Effector memory CD4-positive, alpha-beta T cell (primary cell): ENCODE results near the gene PSIP1.
A peak's percentile ranks its signal among the peaks of the same experiment; 100 is the strongest.
"Not testable (repeated sequence)": the region's sequence is repeated elsewhere in the genome, so short reads cannot be mapped to it uniquely, and the experiment has no call there.

ENCODE experiments used
- DNase-seq, 3 donors: peaks; one replicate each; pipeline ENCODE4 v3.0.0-alpha.2; 2020
- H3K27ac ChIP-seq: 2 replicates; pipeline ENCODE4 v1.7.0; 2013; ENCODE audit warnings: mild to moderate bottlenecking, low read length, moderate library complexity; ENCODE audit not compliant: insufficient read depth, poor library complexity, severe bottlenecking
- H3K27me3 ChIP-seq: replicated peaks from 2 replicates; pipeline ENCODE4 v1.7.0; 2013; ENCODE audit warnings: mild to moderate bottlenecking, low read length; ENCODE audit not compliant: insufficient read depth, control insufficient read depth, poor library complexity, severe bottlenecking
- H3K36me3 ChIP-seq: 2 replicates; pipeline ENCODE4 v1.7.0; 2013; ENCODE audit warnings: mild to moderate bottlenecking, low read length, moderate library complexity; ENCODE audit not compliant: control insufficient read depth, insufficient read depth
- H3K4me1 ChIP-seq: 2 replicates; pipeline ENCODE4 v1.7.0; 2013; ENCODE audit warnings: low read length, mild to moderate bottlenecking; ENCODE audit not compliant: control insufficient read depth, insufficient read depth, poor library complexity, severe bottlenecking
- H3K4me3 ChIP-seq: 2 replicates; pipeline ENCODE4 v1.7.0; 2013; ENCODE audit warnings: low read length, low read depth, mild to moderate bottlenecking; ENCODE audit not compliant: insufficient read depth, poor library complexity, severe bottlenecking
- H3K9me3 ChIP-seq: 2 replicates; pipeline ENCODE4 v1.7.0; 2013; ENCODE audit warnings: mild to moderate bottlenecking, low read length, moderate library complexity; ENCODE audit not compliant: control insufficient read depth

The PSIP1 gene

DNA sequence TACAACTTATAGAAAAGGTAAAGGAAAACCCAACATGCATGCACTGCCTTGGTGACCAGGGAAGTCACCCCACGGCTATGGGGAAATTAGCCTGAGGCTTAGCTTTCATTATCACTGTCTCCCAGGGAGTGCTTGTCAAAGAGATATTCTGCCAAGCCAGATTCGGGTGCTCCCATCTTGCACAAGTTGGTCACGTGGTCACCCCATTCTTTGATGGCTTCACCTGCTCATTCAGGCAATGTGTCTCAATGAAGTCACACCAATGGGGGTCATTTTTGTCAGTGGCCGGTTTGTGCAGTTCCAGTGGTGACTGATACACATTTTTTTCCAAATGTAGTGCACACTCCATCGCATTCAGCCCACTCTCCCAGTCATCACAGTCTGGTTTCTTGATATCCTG is 16.3 kb upstream of the PSIP1 start:
- not testable (repeated sequence) for H3K27me3 ChIP-seq, DNase-seq

DNA sequence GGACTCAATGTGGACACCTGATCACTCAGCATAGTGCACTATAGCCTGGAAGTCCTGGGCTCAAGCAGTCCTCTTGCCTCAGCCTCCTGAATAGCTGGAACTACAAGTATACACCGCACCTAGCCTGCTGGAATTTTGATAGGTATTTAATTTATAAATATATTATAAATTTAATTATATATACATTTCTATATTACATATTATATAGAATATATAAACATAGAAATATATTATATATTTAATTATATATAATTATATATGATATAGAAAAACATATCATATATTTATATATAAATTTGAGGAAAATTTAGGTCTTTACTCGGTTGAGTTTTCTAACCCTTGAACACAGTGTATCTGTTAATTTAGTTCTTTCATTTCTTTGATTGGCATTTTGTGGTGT is 15.2 kb upstream of the PSIP1 start:
- Histone ChIP-seq H3K27ac (no peak overlapping the region), H3K4me1 (no peaks in the 10 kb centered on the region), H3K4me3 (no peak overlapping the region), H3K27me3 (no peaks in the 10 kb centered on the region), H3K36me3 (no peaks in the 10 kb centered on the region), H3K9me3 (no peaks in the 10 kb centered on the region)
- no peak for DNase-seq

More for the DNA sequence above, 16.3 kb upstream of the PSIP1 start:
- not testable (repeated sequence) for H3K4me1 ChIP-seq, H3K27ac ChIP-seq, H3K36me3 ChIP-seq, H3K4me3 ChIP-seq, H3K9me3 ChIP-seq

DNA sequence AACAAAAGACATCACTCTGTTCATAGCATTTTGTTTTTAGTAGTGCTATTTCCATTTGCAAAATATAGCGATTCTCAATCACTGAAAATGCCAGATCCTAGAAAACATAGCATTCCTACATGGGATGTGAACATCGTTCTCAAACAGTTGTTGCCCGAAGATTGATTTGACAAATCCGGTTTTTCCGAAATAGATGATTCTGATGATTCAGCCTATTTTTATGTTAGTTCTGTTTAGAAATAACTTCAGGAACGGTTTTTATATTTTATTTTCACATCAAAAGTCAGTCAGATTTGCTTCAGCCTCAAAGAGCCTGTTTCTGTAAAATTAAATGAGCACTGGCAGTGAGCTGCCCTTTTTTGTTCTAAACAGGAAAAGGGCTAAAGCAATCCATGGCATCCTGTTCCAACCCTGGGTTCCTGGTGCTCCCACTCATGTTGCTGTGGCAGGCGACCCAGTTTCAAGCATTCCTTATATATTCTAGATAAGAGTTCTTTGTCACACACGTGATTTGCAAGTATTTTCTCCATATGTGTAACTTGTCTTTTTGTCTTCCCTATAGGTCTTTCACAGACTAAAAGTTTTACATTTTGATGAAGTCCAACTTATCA is 14.2 kb upstream of the PSIP1 start:
- no peaks in the 10 kb centered on the region for H3K27me3 ChIP-seq
- no peak overlapping the region for H3K4me3 ChIP-seq
- no peaks in the 10 kb centered on the region for H3K4me1 ChIP-seq
- no peak for DNase-seq
- no peak overlapping the region for H3K27ac ChIP-seq
- H3K36me3 ChIP-seq, result no peaks in the 10 kb centered on the region
- no peaks in the 10 kb centered on the region for H3K9me3 ChIP-seq

DNA sequence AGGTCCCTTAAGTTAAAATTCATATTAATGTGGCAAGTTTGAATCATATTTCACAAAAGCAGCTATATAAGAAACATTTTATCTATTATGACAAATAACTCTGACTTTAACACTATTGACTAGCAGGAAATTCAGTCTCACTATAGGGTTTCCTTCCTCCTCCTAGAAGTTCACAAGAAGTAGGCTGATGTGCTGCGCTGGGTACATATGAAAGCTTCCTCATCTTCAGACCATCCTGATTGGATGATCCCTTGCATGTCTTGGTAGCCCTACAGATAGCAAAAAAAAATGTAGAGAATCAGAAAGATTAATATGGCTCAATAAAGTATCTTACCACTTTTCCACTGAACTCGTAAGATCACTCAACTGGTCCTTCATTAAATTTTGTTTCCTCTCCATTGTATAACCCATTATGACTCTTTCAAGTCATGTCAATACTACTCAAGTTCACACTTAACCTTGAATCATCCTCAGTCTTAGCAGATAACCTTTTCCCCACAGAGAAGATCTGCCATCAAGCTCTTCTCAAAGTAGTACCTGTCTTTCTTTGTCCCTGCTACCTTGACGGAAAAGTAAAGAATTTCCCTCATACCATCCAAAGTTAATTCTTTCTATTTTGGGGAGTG is 11.5 kb upstream of the PSIP1 start:
- no peak for DNase-seq
- Histone ChIP-seq H3K4me1 (no peaks in the 10 kb centered on the region), H3K4me3 (no peak overlapping the region)

DNA sequence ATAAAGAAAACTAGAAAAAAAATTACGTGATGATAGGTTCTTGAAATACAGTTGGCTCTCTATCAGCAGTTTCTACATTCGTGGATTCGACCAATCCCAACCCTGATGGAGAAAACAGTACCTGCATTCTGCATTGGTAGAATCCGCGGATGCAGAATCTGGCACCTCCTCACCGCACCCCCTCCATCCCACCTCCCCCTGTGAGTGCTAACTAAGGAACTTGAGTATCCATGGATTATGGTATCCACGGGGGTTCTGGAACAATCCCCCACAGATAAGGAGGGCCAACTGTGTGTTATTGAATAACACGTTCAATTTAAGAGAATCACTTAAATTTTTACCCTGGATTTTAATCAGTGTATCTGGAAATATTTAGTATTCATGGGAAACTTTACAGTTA is 10.5 kb upstream of the PSIP1 start:
- Histone ChIP-seq H3K4me1 (no peaks in the 10 kb centered on the region), H3K27me3 (no peaks in the 10 kb centered on the region), H3K36me3 (no peaks in the 10 kb centered on the region), H3K4me3 (no peak overlapping the region), H3K9me3 (no peaks in the 10 kb centered on the region), H3K27ac (no peak overlapping the region)
- no peak for DNase-seq

More for the DNA sequence above, 11.5 kb upstream of the PSIP1 start:
- Histone ChIP-seq H3K27me3 (no peaks in the 10 kb centered on the region), H3K9me3 (no peaks in the 10 kb centered on the region), H3K36me3 (no peaks in the 10 kb centered on the region), H3K27ac (no peak overlapping the region)

DNA sequence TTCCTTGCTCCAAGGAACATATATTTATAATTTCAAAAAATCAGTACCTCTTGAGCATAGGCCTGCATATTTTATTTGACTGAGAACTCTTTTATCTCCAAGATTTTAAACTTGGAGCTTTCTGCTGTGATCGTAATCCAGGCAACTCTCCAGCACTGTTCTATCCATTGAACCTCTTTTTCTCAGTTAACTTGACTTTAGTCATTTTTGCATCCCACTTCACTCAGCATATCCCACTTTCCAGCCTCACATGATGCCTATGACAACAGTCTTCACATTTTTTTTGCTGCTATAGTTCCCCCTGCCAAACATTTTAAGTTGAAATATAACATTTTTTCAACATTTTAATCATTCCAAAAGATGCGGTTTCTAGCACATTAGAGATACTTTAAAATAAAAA is 9.1 kb upstream of the PSIP1 start:
- Histone ChIP-seq H3K27me3 (no peaks in the 10 kb centered on the region), H3K9me3 (no peaks in the 10 kb centered on the region), H3K4me1 (no peaks in the 10 kb centered on the region), H3K36me3 (no peaks in the 10 kb centered on the region), H3K27ac (no peak overlapping the region), H3K4me3 (no peak overlapping the region)
- no peak for DNase-seq

DNA sequence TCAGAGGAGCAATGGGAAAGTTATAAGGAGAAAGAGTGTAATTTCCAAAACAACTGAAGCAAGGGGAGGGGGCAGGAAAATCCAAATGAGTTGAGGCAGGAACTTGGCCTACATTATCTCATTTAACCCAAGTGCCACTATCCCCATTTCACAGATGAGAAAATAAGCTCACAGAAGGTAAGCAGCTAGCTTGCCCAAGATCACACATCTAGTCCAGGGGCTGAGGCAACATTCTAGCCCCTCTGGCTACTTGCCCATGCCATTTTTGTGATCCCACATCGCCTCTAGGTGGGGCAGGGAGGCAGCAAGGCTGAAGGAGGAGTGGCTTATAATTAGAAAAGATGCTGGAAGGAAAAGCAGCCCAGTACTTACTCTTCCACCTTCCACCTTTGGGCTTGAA is 2.6 kb upstream of the PSIP1 start:
- H3K27me3 ChIP-seq, result no peaks in the 10 kb centered on the region
- peaks cover 6% of the 10 kb centered on the region for H3K36me3 ChIP-seq
- H3K4me3 ChIP-seq, result no peak overlapping the region
- H3K4me1 ChIP-seq, result peaks cover 22% of the 10 kb centered on the region
- no peak overlapping the region for H3K27ac ChIP-seq
- no peaks in the 10 kb centered on the region for H3K9me3 ChIP-seq
- no peak for DNase-seq

DNA sequence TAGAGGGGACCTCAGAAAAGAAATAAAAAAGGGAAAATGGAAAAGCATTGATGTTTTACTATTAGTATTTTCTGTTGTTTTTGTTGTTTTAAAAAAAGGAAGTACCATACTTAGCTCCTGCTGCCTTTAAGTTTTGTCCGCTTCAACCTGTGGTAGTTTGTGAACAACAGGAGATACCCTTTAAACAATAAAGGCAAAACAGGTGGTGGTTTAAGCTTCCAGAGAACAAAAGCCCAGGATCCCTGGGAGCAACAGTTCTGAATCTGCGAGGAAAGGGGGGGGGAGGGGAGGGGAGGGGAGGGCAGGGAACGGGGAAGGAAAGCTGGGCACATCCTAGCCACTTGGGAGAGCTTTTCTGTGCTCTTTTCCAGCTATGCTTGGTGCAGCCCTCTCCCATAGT is 2.1 kb upstream of the PSIP1 start:
- peaks cover 7% of the 10 kb centered on the region for H3K36me3 ChIP-seq
- no peaks in the 10 kb centered on the region for H3K27me3 ChIP-seq
- no peak overlapping the region for H3K4me3 ChIP-seq
- no peak for DNase-seq
- no peaks in the 10 kb centered on the region for H3K9me3 ChIP-seq
- H3K4me1 ChIP-seq, result peaks cover 25% of the 10 kb centered on the region
- no peak overlapping the region for H3K27ac ChIP-seq

DNA sequence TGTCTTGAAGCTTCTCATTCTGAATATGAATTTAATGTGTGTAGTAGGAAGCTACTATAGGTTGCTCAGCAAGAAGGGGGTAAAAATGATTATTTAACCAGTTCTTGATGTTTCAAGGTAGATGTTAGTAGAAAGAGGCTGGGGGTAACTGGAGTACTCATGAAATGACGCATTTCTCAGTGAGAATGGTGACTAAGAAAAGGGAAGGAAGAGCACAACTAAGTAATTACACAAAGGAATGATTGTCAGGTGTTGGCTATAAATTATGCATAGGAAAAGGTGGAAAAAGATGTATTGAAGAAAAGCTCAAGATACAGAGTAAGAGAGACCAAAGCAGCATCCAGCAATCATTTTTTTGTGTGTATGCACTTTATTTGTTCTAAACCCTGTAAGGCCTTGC is 1.4 kb upstream of the PSIP1 start:
- Histone ChIP-seq H3K27ac (peak overlapping the region; percentile 92), H3K9me3 (no peaks in the 10 kb centered on the region), H3K4me1 (peaks cover 25% of the 10 kb centered on the region), H3K27me3 (no peaks in the 10 kb centered on the region), H3K36me3 (peaks cover 11% of the 10 kb centered on the region), H3K4me3 (no peak overlapping the region)
- no peak for DNase-seq

DNA sequence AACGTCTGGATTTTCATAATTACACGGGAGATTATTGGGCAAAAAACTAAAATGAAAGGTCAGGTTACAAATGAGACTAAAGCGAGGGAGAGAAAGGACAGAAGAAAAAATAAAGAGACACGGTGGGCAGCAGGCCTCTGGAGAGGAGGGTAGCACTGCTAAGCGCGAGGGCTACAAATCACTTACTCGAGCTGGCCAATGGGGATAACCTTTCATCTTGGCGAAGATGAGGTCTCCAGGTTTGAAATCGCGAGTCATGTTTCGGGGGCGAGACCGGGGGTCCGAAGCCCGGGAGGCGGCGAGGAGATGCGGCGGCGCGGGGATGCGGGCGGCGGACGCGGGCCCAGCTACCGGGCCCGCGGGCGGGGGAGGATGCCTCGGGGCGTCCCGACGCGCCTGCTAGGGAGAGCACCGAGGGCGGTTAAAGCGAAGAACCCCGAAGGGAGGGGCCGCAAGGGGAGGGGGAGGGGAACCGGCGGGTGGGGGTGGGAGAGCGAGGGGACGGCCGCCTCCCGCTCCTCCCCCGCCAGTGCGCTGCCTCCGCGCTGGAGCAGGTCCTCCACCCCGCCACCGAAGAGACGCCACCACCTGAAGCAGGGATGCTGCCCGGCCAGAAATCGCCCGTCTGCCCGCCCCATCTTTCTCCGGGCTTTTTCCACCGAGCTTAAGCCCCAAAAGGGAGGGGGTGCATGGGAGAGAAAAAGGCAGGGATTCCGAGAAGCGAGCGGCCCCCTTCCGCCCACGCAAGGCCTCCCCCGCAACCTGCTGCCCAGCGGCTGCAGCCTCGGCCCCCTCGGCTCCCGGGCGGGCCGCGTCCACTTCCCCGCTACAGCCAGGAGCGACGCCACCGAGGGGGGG is 610 bp downstream of the PSIP1 start:
- DNase-seq, result peak; percentile 48 to 61 (median 53)
- H3K4me1 ChIP-seq, result peaks cover 25% of the 10 kb centered on the region

More for the DNA sequence above, 610 bp downstream of the PSIP1 start:
- Histone ChIP-seq H3K4me3 (peak overlapping the region; percentile 88), H3K27ac (peak overlapping the region; percentile 92), H3K27me3 (no peaks in the 10 kb centered on the region), H3K9me3 (no peaks in the 10 kb centered on the region), H3K36me3 (peaks cover 27% of the 10 kb centered on the region)
